PC-3 (cell line): ENCODE data around the gene SLC13A3.

ENCODE experiments used
- CTCF ChIP-seq: fragments of 300-600 bp; sonication (generic); conservative IDR thresholded peaks from 2 replicates; pipeline ENCODE4 v1.5.1; 2017; ENCODE audit warnings: antibody characterized with exemption, low read depth, mild to moderate bottlenecking, low read length
- EZH2 ChIP-seq: fragments of 300-600 bp; sonication (generic); IDR thresholded peaks from one replicate; pipeline ENCODE4 v1.6.1; 2017; ENCODE audit warnings: antibody characterized with exemption, mild to moderate bottlenecking, low read length; ENCODE audit not compliant: unreplicated experiment
- EZH2phosphoT487 ChIP-seq: fragments of 300-600 bp; sonication (generic); IDR thresholded peaks from 2 replicates; pipeline ENCODE4 v1.6.1; 2018; ENCODE audit warnings: mild to moderate bottlenecking, antibody characterized with exemption, low read length, borderline replicate concordance

- no peak for TF ChIP-seq EZH2
- no peak for TF ChIP-seq CTCF
- no peak for TF ChIP-seq EZH2phosphoT487
Measured at GRCh38 chr20:46519471-46520068, 131.7 kb downstream of the SLC13A3 start.
